Osteoblast (primary cell): Measurements from ENCODE around the gene TCOF1. TPM values are rescaled to one million over a fixed set of nuclear protein-coding genes. Genes with fewer than 3 reads are reported as not detected.

Experiments
- DNase-seq: peaks from one replicate; pipeline ENCODE4 v3.0.0; 2011; ENCODE audit warnings: low spot score, mixed read lengths; ENCODE audit not compliant: insufficient read length; ENCODE audit errors: missing footprints
- H2AFZ ChIP-seq: 2 replicates; pipeline ENCODE4 v1.6.0; 2011; ENCODE audit warnings: mild to moderate bottlenecking, low read length
- H3K27ac ChIP-seq: 2 replicates; pipeline ENCODE4 v1.5.1; 2011; ENCODE audit warnings: mild to moderate bottlenecking, low read depth, low read length, moderate library complexity
- H3K27me3 ChIP-seq: 2 replicates; pipeline ENCODE4 v1.6.0; 2012; ENCODE audit warnings: mild to moderate bottlenecking, control low read depth, inconsistent platforms, low read length, moderate library complexity; ENCODE audit not compliant: insufficient read depth
- H3K36me3 ChIP-seq: 2 replicates; pipeline ENCODE4 v1.5.1; 2011; ENCODE audit warnings: mild to moderate bottlenecking, low read length, control low read depth, moderate library complexity; ENCODE audit not compliant: insufficient read depth
- H3K4me1 ChIP-seq: 2 replicates; pipeline ENCODE4 v1.5.1; 2011; ENCODE audit warnings: mild to moderate bottlenecking, low read length, control low read depth, moderate library complexity; ENCODE audit not compliant: insufficient read depth
- H3K4me2 ChIP-seq: 2 replicates; pipeline ENCODE4 v1.6.0; 2011; ENCODE audit warnings: mild to moderate bottlenecking, low read length; ENCODE audit not compliant: insufficient read depth
- H3K4me3 ChIP-seq: fragments of 200-600 bp; sonication (generic); 3 replicates; pipeline ENCODE4 v1.5.1; 2012; ENCODE audit warnings: mild to moderate bottlenecking, low read length, inconsistent platforms; ENCODE audit not compliant: insufficient read depth
- H3K79me2 ChIP-seq: 2 replicates; pipeline ENCODE4 v1.6.0; 2012; ENCODE audit warnings: mild to moderate bottlenecking, low read length, control low read depth, inconsistent platforms; ENCODE audit not compliant: insufficient read depth
- H3K9me3 ChIP-seq: 2 replicates; pipeline ENCODE4 v1.5.1; 2011; ENCODE audit warnings: low read depth, low read length, control low read depth
- H4K20me1 ChIP-seq: 2 replicates; pipeline ENCODE4 v1.6.0; 2012; ENCODE audit warnings: mild to moderate bottlenecking, low read length, control low read depth; ENCODE audit not compliant: insufficient read depth
- CTCF ChIP-seq: IDR thresholded peaks from 2 replicates; pipeline ENCODE4 v1.5.1; 2011; ENCODE audit warnings: mild to moderate bottlenecking, low read depth, low read length, moderate library complexity; ENCODE audit errors: extremely low read depth
- total RNA-seq: library from RNA; depleted of rRNA; stranded (reverse); fragments of >200 nt; gene quantifications from 2 replicates; pipeline ENCODE4 v1.2.3, GENCODE V29; 2012

The TCOF1 gene
- total RNA-seq, 1 donor = 12.3 TPM

- Histone ChIP-seq H2AFZ (peak overlapping the region; percentile 92), H3K27ac (peak overlapping the region; percentile 61), H3K9me3 (no peaks in the 10 kb centered on the region), H3K79me2 (peaks cover 37% of the 10 kb centered on the region), H3K36me3 (peaks cover 31% of the 10 kb centered on the region), H4K20me1 (peaks cover 2% of the 10 kb centered on the region), H3K4me1 (peaks cover 9% of the 10 kb centered on the region), H3K27me3 (no peaks in the 10 kb centered on the region), H3K4me3 (peak overlapping the region; percentile 94), H3K4me2 (peak overlapping the region; percentile 74)
- TF ChIP-seq CTCF = no peak
- no peak for DNase-seq
Measured at GRCh38 chr5:150358261-150359095, 981 bp downstream of the TCOF1 start.

- peaks cover 56% of the 10 kb centered on the region for H3K36me3 ChIP-seq
- H3K4me3 ChIP-seq = no peak overlapping the region
- peaks cover 37% of the 10 kb centered on the region for H3K79me2 ChIP-seq
- no peak overlapping the region for H3K4me2 ChIP-seq
- no peak overlapping the region for H3K27ac ChIP-seq
- no peaks in the 10 kb centered on the region for H3K27me3 ChIP-seq
- no peaks in the 10 kb centered on the region for H3K9me3 ChIP-seq
- H4K20me1 ChIP-seq = peaks cover 2% of the 10 kb centered on the region
- TF ChIP-seq CTCF = no peak
- peaks cover 9% of the 10 kb centered on the region for H3K4me1 ChIP-seq
- no peak for DNase-seq
- no peak overlapping the region for H2AFZ ChIP-seq
Measured at GRCh38 chr5:150361301-150361700, 3.8 kb downstream of the TCOF1 start.

GRCh38 chr5:150363185-150363584 lies 5.7 kb downstream of the TCOF1 start:
- Histone ChIP-seq H3K36me3 (peaks cover 67% of the 10 kb centered on the region), H2AFZ (no peak overlapping the region), H3K4me3 (no peak overlapping the region), H3K4me1 (peaks cover 4% of the 10 kb centered on the region), H3K27ac (no peak overlapping the region), H3K9me3 (no peaks in the 10 kb centered on the region), H4K20me1 (peaks cover 2% of the 10 kb centered on the region), H3K79me2 (peaks cover 30% of the 10 kb centered on the region), H3K27me3 (no peaks in the 10 kb centered on the region), H3K4me2 (no peak overlapping the region)
- DNase-seq = no peak
- no peak for TF ChIP-seq CTCF

- H3K36me3 ChIP-seq = peaks cover 75% of the 10 kb centered on the region
- no peak overlapping the region for H3K4me3 ChIP-seq
- peaks cover 22% of the 10 kb centered on the region for H3K79me2 ChIP-seq
- no peaks in the 10 kb centered on the region for H3K4me1 ChIP-seq
- no peak overlapping the region for H3K27ac ChIP-seq
- H4K20me1 ChIP-seq = peaks cover 2% of the 10 kb centered on the region
- H3K4me2 ChIP-seq = no peak overlapping the region
- no peaks in the 10 kb centered on the region for H3K9me3 ChIP-seq
- H3K27me3 ChIP-seq = no peaks in the 10 kb centered on the region
- DNase-seq = peak; percentile 62
- no peak for TF ChIP-seq CTCF
- no peak overlapping the region for H2AFZ ChIP-seq
Measured at GRCh38 chr5:150364004-150364403, 6.5 kb downstream of the TCOF1 start.
